ENCODE measurements around the gene SCAF4.
A peak's percentile ranks its signal among the peaks of the same experiment; 100 is the strongest.

Gene SCAF4

GRCh38 chr21:31708541-31708940, 23.4 kb downstream of the SCAF4 start:
- Mint-ChIP-seq H3K4me3 (no peak overlapping the region), H3K27me3 (ENCODE audit: low read depth, poor library complexity) (peaks cover 2% of the 10 kb centered on the region), H3K9me3 (no peaks in the 10 kb centered on the region), H3K36me3 (ENCODE audit: low read depth) (peaks cover 45% of the 10 kb centered on the region), H3K27ac (no peak overlapping the region), H3K4me1 (peaks cover 20% of the 10 kb centered on the region)
- DNase-seq = no peak
- TF ChIP-seq CTCF (IDR thresholded peaks at IDR 0.05) = no peak

- Mint-ChIP-seq H3K27me3 (ENCODE audit: low read depth, poor library complexity) (peaks cover 2% of the 10 kb centered on the region), H3K4me3 (no peak overlapping the region), H3K4me1 (peaks cover 15% of the 10 kb centered on the region), H3K36me3 (ENCODE audit: low read depth) (peaks cover 55% of the 10 kb centered on the region), H3K9me3 (no peaks in the 10 kb centered on the region), H3K27ac (no peak overlapping the region)
- no peak for TF ChIP-seq CTCF (IDR thresholded peaks at IDR 0.05)
- DNase-seq = no peak
Measured at GRCh38 chr21:31707499-31707898, 24.4 kb downstream of the SCAF4 start.

- H3K9me3 Mint-ChIP-seq = no peaks in the 10 kb centered on the region
- H3K4me1 Mint-ChIP-seq = peaks cover 15% of the 10 kb centered on the region
- H3K4me3 Mint-ChIP-seq = no peak overlapping the region
- peaks cover 64% of the 10 kb centered on the region for H3K36me3 Mint-ChIP-seq (ENCODE audit: low read depth)
- H3K27me3 Mint-ChIP-seq (ENCODE audit: low read depth, poor library complexity) = peaks cover 2% of the 10 kb centered on the region
- H3K27ac Mint-ChIP-seq = peak overlapping the region; percentile 79
- no peak for TF ChIP-seq CTCF (IDR thresholded peaks at IDR 0.05)
- DNase-seq = no peak
Measured at GRCh38 chr21:31706562-31706961, 25.4 kb downstream of the SCAF4 start.

- Mint-ChIP-seq H3K36me3 (ENCODE audit: low read depth) (peaks cover 66% of the 10 kb centered on the region), H3K4me3 (no peak overlapping the region), H3K9me3 (no peaks in the 10 kb centered on the region), H3K27ac (peak overlapping the region; percentile 71), H3K27me3 (ENCODE audit: low read depth, poor library complexity) (no peaks in the 10 kb centered on the region), H3K4me1 (no peaks in the 10 kb centered on the region)
- no peak for DNase-seq
- no peak for TF ChIP-seq CTCF (IDR thresholded peaks at IDR 0.05)
Measured at GRCh38 chr21:31700040-31700439, 31.9 kb downstream of the SCAF4 start.

GRCh38 chr21:31698461-31698860, 33.5 kb downstream of the SCAF4 start:
- H3K4me1 Mint-ChIP-seq = no peaks in the 10 kb centered on the region
- H3K27ac Mint-ChIP-seq = no peak overlapping the region
- no peak for TF ChIP-seq CTCF (IDR thresholded peaks at IDR 0.05)
- H3K4me3 Mint-ChIP-seq = no peak overlapping the region
- no peaks in the 10 kb centered on the region for H3K9me3 Mint-ChIP-seq
- H3K27me3 Mint-ChIP-seq (ENCODE audit: low read depth, poor library complexity) = no peaks in the 10 kb centered on the region
- no peak for DNase-seq
- H3K36me3 Mint-ChIP-seq (ENCODE audit: low read depth) = peaks cover 76% of the 10 kb centered on the region

- Mint-ChIP-seq H3K36me3 (ENCODE audit: low read depth) (peaks cover 77% of the 10 kb centered on the region), H3K4me3 (no peak overlapping the region), H3K4me1 (no peaks in the 10 kb centered on the region), H3K27ac (no peak overlapping the region), H3K27me3 (ENCODE audit: low read depth, poor library complexity) (no peaks in the 10 kb centered on the region), H3K9me3 (no peaks in the 10 kb centered on the region)
- DNase-seq = no peak
- TF ChIP-seq CTCF (IDR thresholded peaks at IDR 0.05) = no peak
Measured at GRCh38 chr21:31696424-31696823, 35.5 kb downstream of the SCAF4 start.
